HG03135 (cell line): ENCODE measurements around the gene PLXNA2.

Experiments
- ATAC-seq: cut with Tn5 transposase; IDR thresholded peaks from one replicate; pipeline ENCODE4 v1.9.1; 2021; ENCODE audit warnings: mild to moderate bottlenecking, moderate library complexity; ENCODE audit not compliant: unreplicated experiment

Gene PLXNA2

DNA sequence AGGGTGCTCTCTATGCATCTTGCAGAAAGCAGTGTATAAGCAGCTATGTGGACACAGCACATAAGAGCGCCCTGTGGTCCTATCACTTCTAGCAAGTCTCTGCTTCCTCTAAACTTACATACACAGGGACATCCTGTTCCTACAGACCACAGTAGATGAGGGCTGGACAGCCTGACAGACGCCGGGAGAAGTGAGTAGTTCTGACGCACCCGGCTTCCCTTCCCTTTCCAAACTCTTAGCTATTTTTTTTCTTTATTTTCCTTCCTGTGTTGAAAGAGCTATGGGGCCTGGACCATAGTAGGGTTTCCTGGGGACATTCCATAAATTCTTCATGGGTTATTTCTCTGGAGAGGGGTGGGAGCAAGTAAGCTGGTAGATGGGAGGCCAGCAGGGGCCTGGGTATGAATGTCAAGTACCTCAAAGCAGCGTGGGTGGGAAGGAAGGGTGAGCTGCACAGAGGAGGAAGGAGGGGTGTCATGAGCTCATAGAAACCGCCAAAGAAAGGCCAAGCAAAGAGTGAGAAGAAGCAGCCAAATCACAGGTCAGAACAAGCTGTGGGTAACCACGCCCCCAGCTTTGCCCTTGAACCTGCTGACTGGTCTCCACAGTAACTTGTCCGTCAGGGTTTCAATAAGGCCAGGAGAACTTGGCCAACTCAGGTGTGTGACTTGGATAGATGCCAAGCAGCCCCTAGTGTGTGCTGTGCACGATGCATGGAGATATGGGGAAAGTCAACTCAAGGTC, 36.6 kb downstream of the PLXNA2 start:
- ATAC-seq: no peak

DNA sequence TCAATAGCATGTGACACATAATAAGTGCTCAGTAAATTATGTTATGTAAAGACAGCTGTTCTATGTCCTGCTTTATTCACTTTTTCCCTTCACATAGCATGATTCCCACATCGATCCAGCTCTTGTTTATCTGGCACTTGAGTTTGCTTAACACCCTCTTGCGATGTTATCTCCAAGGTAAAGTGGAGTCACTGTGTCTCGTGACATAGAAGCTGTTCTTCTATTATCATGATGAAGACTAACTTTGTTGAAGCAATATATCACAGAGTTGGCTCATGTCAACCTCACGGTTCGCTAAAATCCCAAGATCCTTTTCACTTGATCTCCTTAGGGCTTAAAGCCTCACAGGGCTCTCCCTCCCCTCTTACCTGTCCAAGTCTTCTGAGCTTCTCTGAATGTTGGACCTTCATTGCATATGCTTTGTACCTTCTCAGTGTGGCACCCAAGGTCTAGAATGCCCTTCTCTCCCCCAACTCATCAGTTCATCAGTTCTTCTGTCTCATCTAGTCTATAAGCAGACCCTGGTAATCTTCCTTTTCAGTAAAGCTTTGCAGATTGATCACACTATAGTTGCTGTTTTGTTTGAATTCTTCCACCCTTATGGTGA, 38.0 kb downstream of the PLXNA2 start:
- no peak for ATAC-seq

DNA sequence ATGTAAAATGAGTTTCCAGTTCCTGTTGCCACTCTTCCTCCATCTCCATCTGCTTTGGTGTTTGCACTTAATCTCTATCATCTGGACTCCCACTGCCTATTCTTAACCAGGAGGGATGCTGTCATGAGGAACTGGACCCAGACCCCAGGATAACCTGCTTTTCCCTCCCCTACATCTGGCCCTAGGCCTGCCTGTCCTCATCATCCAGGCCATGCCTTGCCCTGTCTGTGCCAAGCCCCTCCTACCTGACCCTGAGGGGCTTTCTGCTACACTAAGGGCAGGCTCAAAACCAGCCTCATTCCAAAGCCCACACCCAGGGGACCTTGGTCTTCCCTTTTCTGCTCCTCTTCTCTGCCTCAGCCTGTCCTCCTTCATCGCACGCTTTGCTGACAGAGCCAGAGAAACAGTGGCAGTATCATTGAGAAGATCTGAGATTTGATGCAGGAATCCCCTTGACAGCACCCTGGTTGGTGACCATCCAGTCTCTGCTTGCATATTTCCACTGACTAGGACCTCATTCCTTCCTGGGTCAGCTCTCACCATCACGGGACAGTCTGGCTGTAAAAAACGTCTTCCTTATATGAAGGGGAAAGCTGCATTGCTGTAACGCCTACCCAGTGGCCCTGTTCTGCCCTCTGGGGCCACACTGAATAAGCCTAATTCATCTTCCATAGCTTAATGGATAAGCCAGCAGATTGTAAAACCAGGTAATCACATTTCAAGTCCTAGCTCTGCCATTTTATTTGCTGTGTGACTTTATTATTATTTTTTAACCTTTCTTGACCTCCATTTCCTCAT, 38.8 kb downstream of the PLXNA2 start:
- ATAC-seq: no peak

DNA sequence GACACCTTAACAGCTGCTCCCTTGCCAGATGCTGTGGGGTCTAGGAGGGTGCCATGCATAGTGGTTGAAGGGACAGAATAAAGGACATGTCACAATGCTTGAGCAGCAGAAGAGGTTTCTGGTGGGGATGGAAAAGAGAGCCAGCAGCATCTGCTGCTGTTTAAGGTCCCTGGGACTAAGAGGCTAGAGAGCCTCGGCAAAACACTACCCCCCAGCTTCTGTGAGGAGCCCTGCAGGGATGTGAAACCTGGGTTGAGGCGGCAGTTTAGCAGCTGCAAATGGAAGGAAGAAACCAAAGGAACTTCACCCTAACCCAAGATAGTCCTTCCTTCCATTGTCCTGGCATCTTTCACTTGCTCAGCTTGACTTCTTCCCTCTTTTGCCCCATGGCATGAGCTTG, 39.4 kb downstream of the PLXNA2 start:
- ATAC-seq: no peak

DNA sequence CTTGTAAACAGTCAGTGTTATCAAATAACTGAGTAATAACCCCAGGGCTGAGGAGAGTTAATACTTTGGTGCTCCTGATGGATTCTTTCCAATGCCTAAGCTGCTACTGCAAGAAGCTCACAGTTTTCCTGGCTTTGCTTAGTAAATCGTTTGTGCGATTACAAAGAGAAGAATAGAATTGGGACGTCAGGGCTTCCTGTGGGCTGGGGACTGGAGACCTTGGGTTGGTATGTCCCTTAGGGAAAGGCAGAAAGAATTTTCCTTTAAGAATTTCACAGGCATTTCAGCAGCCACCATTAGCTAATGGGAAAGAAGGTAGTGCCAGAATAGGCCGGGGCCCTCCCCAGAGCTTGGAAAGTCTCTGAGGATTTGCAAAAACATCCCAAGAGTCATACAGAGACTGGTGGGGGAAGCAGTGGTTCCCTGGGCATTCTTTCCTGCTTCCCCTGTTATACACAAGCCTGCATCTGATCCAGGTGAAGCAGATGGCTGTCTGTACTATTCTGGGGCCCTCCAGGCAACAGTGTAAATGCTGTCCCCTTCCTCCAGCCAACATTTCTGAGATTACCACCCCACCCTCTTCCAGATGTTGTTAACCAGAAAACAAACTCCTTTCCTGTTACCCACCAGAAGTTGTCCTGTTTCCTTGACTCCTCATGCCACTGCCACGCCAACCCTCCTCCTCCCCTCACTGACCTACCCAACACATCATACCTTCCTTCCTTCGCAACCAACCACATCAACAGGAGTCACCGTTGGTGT, 40.2 kb downstream of the PLXNA2 start:
- no peak for ATAC-seq

DNA sequence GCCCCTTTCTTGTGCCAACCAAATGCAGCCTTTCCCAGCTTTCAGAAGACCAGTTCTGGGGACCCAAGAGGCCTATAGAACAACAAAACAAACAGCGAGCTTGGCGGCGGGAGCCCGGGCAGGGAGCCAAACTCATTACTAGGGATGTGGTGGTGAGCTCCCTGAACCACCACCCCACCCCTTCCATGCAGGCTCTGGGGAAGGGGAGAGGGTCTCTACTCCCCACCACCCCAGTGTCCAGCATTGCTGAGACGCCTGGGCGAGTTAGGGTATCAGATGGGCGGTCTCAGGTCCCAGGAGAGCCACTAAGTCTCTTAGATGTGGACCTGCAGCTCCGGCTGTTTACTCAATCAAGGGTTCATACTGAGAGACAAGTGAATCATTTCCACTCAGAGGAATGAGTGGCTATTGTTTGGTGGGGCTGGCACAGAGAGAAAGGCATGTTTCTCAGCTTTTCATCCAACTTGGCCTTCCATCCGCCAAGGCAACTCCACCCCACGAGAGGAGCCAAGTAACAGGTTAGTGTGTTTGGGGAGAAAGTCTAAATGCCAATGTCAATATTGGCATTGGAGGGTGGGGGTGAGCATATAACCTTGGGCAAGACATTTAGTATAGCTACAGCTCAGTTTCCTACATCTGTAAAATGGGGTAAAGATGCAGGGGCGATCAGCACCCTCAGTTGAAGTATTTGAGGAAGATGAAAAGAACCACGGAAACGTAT, 40.9 kb downstream of the PLXNA2 start:
- ATAC-seq: no peak

DNA sequence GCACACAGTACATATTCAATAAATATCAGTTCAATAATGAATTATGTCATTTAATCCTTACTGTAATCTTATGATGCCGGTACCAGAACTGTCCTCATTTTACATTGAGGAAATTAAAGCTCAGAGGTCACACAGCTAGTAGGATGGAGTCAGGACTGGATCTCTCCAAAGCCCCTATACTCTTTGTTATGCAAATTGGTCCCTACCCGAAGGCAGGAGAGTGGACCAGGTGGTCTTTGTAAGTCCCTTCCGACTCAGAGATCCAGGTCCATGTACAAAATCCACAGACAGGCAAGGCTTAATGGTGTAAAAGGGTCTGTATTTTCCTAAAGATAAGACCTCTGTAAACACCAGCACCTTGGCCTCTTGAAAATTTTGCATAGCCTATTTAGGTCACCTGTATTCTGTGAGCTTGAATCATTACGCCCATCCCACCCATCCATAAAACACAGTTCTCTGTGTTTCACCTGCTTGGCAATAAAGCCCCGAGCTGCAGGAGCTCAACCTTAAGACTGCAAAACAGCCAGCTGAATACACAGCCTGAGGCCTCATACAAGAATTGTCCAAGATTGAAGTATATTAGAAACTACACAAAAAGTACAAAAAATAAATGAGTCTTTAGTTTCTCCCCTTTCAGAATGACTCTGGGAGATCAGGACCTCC, 41.7 kb downstream of the PLXNA2 start:
- no peak for ATAC-seq

DNA sequence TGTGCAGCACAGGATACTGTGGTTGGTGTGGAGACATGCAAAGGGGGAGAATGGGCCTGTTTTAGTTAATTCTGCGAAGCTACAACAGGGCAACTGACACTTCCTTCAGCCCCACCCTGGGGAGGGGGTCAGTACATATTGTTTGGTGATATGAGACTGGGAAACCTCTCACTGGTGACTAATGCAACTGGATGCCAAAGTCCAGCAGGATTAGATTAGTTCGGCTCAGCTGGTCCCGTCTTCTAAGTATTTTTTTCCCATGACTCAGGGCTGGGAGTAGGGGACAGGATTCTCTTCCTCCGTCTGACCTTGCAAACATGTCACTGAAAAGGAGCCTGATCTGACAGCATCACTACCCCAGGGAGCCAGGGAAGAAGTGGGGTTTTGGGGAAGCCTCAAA, 43.0 kb downstream of the PLXNA2 start:
- ATAC-seq: no peak

DNA sequence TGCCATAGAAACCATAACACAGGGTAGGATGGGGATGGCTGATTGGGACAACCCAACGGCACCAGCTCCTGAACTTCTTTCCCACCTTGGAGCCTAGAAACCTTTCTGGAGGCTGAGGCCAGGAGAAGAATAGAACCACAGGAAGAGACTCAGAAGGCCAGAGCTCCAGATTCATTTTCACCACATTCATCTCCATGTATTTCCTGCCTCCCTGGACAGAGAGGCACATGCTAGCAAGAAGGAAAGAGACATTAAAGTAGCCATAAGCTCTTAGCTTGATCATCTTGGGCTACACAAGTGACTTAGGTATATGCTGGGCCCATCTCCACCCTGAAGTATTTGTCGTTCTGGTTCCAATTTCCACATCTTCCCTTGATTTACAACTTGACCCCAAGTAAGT, 44.1 kb downstream of the PLXNA2 start:
- no peak for ATAC-seq

DNA sequence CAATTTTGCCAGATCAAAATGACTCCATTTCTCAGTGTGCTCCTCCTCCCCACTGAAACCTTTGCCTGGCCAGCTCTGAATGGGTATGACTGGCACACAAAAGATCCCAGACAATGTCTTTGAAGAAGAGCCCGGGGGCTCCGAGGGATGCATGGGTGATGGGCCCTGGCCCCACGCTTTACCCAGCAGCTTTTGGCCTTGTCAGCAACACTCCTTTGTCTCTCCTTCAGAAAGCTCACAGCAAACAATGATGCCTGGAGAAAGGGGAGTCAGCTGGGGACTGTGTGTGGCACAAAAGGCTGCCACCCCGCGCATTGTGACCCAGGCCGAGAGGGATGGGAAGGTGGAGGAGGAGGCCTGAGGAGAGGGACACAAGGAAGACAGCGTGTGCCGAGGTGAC, 45.9 kb downstream of the PLXNA2 start:
- ATAC-seq: no peak

DNA sequence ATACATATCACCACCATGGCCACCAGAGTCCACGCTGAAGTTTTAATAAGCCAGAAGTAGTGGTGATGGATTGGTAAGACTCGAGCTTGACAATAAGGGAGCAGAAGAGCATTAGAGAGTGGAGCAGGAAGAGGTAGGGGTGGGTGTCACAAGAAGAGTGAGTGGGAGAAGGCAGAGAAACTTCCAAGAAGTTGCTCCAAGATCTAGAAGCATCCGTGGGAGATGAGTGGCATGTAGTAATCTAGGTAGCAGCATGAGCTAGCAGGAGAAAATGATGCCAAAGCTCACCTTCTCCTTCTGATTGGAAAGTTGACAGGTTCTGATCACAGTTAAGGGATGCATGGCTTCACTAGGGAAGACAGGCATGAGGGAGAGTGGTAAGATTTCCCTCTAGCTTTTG, 49.2 kb downstream of the PLXNA2 start:
- ATAC-seq: no peak

DNA sequence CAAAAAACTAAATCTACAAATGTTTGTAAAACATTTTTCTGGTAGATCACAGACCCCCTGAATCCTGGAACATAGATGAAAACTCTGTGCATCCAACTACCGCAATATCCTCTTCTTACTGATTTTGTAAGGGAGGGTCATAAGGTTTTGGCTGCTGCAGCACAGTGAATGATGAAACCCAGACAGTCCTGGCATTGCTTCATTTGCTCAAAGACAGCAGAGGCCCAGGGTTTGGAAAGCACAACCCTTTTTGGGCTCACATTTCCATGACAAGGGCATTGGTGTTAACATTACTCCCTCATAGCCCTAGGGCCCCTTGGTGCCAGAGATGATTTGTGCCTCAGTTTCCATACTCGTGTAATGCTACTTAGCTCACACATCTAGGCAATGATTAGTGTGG, 51.2 kb downstream of the PLXNA2 start:
- ATAC-seq: no peak

DNA sequence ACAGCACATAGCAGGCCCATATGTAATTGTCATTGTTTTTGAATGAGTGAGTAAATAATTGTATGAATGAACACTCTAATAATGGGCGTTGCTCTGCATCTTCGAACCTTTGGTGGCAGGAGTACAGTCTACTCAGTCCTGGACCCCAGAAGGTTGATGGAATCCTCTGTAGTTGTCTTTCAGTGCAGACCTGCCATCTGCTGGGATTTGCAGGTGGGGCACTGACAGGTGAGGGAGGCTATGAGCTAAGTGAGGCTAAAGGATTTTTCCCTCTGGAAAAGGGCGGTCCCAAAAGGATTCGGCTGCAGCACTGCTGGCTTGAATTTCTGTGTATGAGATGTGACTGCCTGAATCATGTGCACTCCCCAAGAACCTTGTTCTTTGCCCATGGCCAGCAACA, 53.4 kb downstream of the PLXNA2 start:
- ATAC-seq: no peak

DNA sequence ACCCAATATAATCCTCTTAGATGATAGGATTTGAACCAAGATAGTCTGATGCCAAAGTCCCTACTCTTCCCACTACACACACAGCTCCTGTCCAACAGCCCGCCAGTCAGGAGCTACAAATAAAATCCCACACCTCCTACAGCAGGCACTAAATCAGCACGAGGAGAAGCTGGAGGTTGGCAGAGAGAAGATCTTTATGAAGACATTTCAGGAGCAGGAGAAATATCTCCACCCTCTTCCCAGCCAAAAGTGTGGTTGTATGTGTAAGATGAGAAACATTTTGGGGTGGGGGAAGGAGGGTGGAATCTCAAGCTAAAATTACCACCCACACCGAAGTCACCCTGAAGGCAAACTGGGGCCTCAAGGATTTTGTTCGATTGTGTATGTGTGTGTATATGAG, 54.5 kb downstream of the PLXNA2 start:
- no peak for ATAC-seq

DNA sequence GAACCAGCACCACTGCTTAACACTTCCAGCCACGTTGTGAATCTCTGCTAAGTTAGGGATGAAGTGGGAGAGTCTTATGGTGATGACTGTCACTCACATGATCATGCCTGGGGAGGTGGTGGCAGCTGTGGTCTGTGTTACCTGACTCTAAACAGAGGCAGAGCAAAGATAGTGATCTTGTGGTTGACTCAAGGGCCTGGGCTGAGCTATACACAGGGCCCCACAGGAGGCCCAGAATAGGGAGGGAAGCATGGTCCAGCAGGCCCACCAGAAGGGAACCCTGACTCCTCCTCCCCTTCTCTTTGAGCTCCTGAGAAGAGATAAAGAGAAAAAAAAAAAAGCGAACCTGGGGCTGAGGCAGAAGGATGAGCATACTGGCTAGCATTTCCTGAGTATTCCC, 55.0 kb downstream of the PLXNA2 start:
- no peak for ATAC-seq

DNA sequence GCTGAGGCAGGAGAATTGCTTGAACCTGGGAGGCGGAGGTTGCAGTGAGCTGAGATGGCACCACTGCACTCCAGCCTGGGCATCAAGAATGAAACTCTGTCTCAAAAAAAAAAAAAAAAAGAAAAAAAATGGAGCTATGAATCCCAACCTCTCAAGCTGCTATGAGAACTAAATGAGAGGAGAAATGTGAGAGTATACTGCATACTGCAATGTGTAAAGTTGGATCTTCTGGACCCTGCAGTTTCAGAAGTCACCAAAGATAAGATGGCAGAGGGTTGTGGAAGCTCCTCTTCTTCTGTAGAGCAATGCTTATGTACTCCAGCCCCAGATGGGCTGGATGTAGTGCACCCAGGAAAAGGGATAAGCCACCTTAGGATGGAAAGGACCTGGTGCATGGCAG, 55.6 kb downstream of the PLXNA2 start:
- ATAC-seq: no peak

DNA sequence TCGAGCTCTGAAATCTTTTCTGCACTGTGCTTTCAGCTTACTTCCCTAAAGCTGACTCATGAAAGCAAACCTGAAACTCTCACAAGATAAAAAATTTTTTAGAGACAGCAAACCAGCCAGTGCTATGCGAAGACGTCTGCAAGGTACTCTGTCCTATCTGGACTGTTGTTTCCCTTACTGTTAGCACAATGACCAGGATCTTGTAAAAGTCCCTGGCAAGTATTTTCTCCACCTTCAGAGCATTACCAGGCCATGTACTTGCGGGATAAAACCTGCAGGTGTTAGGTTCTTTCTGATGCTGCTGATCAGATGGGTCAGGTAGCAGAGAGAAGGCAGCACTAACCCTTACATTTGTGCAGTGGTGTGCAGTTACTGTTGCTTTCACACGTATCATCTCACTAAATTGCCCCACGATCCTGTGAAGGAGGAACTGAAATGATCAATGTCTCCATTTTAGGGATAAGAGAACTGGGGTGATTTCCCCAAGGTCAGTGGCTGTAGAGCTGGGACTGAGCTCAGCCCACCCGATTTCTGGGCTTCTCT, 56.6 kb downstream of the PLXNA2 start:
- ATAC-seq: peak; percentile 72

DNA sequence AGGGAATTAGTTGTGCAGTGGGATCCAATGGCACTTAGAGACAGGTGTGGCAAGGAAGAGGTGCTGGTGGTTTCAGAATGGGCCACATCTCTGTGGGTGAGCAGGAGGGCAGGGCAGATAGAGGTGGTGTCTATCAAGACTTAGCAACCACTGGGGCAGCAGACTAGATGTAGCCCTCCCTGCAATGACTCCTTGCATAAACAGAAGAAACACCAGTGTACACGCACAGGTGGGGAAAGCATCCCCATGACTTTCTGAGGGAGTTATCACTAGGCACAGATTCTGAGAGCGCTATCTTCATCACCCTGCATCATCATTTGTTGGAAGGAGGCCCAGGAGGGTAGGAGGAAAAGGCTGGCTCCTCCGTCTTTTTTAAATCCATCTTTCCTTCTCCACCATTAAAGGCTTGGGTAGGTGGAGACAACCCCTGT, 58.4 kb downstream of the PLXNA2 start:
- no peak for ATAC-seq

DNA sequence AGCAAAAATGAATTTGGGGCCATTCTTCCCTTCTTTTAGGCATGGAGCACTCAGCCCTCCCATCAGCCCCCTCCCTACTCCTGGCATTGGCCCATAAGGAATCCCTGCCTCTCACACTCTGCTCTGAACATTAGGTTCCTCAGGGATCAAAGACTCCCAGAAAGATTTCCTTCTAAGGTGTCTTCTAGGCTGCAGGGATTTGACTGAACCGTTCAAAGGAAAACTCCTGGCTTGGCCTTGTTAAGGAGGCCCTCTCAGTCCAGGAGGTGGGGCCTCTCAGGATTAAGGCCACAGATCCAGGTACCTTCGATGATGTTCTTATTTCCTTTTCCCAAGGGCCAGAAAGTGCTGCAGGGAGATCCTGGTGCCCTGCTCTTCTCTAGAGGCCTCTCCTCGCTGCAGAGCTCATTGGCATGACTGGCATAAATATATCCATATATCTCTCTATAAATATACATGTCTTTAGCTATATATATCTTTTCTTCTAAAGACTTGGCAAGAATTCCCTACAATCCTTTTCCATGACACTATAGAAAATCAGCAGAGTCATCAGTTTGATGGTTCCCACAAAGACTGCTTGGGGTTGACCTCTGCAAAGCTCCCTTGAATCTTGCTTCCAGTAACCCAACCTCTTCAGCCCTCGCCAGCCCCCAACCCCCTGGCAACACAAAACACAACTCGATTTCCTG, 59.1 kb downstream of the PLXNA2 start:
- ATAC-seq: no peak
